ENCODE results near the gene AP5Z1.

GRCh38 chr7:4836206-4836661 lies 60.8 kb downstream of the AP5Z1 start:
- TF ChIP-seq CTCF (IDR thresholded peaks at IDR 0.05; ENCODE audit: borderline replicate concordance, extremely low read depth, low read length, poor library complexity, severe bottlenecking): no peak
- TF ChIP-seq EZH2 (IDR thresholded peaks at IDR 0.05; ENCODE audit: borderline replicate concordance, low read depth, low read length, severe bottlenecking): no peak

All from DND-41 (cell line).